GM18526 (cell line): Measurements from ENCODE around the gene SMC3.

Source experiments
- POLR2A ChIP-seq: IDR thresholded peaks from 3 replicates; pipeline ENCODE4 v1.6.1; 2011; ENCODE audit not compliant: insufficient read length; ENCODE audit errors: extremely low read depth

Gene SMC3

DNA sequence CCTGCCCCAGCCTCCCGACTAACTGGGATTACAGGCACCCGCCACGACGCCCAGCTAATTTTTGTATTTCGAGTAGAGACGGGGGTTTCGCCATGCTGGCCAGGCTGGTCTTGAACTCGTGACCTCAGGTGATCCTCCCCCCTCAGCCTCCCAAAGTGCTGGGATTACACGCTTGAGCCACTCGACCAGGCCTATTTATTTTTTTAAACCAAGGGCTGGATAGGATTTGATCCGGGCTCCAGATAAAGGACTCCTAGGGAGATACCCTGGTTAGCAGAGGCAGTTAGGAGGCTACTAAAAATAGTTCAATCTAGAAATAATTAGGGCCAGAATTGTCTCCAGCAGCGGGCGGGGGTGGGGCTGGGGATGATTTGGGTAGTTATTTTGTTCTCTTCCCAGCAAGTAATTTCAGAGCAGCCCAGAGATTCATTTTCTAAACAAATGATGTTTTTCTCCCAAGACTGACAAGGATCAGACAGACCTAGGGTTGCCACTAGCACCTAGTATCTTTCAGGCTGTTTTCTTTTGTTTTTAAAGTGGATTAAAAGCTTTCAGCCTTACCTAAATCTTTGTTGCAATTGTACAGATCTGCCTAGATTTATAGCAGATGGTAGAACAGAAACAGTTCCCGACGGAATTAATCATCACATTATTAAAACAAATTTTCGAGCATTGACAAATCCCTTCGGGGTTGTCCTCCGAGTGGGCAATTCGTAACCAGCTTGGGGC is 859 bp upstream of the SMC3 start:
- TF ChIP-seq POLR2A, result no peak

DNA sequence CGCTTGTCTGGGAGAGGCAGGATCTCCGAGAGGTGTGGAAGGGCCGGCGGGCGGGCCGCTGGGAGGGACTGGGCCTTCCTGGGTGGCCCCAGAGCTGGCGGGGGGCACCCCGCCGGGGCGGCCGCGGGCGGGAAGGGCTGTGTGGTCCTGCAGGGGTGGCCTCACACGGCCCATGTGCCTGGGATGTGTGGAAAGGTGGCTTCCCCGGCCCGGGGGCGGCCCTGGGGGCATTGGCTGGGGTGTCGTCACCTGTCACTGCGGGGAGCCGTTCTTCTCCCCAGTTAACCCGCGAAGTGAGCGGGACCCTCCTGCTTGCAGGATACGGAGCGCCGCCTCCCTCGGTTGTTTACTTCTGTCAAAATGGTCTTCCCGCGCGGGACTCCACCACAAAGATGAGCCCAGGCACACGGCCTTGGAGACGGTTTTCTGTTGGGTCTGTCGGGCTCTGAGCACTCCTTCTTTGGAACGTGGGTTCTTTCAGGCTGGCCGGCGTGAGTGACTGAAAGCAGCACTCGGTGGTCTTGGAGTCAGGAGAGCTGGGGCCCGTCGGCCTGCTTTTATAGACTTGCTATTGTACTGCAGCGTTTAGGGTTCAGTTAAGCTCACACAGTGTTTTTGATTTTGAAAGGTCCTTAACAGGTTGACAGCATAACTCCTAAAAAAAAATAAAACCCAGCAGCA is 700 bp downstream of the SMC3 start:
- no peak for TF ChIP-seq POLR2A

DNA sequence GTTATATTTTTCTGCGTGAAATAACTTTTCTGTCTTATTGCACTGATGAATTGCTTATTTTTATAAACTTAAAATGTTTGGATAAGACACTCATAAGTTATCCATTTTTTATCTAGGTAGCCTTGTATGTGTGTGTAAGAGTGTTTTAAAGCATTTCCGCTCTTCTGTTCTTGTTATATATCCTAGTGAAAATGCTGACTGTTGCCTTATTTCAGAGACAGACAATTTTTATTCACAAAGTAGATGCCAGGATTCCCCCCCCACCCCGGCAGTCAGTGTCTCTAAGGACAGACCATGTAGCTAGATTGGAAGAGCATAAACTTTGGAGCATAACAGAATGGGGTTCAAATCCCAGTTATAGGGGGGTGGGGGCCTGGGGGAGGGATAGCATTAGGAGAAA is 1.6 kb downstream of the SMC3 start:
- no peak for TF ChIP-seq POLR2A

DNA sequence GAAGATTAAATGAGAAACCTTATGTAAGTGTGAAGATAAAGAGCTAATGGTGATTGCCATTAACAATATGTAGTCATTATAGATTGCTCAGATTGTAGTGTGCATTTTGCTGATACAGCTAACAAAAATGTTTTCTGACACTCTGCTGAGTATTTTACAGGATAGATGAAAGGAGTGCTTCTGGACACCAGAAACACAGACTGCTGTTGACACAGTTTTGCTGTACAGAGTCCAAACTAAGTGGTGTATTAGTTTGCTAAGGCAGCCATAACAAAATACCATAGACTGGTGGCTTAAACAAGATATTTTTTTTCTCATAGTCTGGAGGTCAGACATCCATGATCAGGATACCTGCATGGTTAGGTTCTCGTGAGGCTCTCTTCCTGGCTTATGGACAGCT is 2.2 kb downstream of the SMC3 start:
- no peak for TF ChIP-seq POLR2A

DNA sequence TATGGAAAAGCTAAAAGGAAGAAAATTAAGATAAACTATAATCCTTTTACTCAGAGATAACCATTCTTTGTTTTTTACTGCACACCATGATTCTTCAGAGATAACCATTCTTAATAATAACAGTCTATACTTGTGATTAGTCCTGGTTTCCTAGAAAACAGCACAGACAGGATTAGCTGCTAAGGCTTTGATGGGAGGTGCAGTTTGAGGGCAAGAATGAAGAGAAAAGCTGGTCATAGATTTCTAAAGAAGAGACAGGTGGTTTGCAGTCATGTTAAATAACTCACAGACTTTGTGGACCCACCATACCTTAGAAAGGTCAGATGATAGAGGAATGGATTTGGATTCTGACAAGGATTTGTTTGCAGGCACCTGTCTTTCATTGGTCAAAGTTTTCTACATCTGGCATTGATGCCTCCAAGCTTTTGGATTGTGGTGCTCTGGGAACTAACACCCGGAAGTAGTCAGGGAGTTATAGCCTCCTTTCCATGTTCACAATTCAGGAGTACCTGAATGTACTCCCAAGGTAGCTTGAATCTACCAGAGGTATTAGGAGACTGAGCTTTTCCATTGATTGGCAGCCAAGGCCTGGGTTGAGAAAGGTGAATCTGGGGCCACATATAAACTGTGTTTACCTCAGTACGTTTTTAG is 3.7 kb downstream of the SMC3 start:
- no peak for TF ChIP-seq POLR2A

DNA sequence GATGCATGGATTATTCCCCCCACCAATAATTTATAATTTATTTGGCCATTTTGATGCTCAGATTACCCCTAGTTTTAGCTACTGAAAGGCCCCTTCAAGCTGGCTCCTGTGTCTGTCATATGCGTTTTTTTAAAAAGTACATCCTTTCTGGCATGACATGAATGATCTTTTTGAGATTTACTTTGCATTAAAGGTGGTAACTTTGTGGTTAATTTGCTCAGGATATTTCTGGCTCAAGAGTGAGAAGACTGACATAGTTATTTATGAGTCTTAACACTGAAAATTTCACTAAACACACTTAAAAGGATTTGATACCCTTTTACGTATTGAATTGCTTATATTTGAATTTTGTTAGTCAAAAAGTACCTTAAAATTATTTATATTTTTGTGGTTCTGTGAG is 5.4 kb downstream of the SMC3 start:
- TF ChIP-seq POLR2A, result no peak

DNA sequence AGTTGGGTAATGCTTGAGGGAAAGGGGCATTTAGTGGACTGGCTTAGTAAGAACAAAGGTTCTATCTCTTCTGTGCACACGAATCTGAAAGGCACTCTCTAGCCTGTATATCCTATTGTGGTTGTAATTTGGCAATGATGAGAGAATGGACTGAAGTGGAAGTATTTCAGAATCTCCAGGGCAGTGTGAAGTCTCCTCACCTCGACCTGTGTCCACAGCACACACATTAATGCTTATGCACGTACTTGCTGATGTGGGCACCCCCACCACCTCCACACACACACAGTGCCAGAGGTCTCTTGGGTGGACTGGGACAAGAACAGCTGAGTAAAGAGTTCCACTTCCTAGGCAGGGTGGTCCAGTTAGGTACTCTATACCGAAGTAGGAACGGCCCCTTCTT is 6.9 kb downstream of the SMC3 start:
- no peak for TF ChIP-seq POLR2A

DNA sequence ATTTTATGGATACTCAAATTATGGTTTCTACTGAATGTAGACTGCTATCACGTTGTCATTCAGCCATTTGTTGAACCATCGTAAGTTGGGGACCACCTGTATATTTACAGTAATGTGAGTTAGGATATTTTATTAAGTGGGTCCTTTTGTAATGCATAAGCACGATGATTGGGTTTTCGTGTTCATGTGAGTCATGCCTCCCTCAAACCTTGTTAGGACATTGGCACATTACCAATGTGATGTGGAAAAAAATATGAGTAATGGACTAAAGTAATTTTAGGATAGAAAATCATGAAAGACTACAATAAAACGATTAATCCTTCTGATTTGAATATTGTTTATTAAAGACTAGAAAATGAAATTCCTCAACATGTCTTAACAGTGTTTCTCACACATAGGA is 8.7 kb downstream of the SMC3 start:
- no peak for TF ChIP-seq POLR2A

DNA sequence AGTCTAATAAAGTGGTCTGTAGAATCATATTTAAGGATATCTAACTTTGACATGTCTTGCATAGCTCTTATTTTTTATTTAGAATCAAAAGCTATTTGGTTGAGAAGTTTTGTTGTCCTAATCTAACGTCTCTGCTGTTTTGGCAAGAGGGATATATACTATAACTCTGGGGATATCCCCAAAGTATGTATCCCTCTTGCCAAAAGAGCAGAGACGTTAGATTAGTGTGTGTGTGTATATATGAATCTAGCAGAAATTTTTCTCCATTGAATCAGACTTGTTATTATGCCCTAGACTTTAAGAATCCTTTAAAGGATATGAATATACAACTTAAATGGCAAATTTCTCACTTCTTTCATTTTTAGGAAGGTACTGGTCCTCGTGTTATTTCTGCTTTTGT is 9.6 kb downstream of the SMC3 start:
- TF ChIP-seq POLR2A, result no peak

DNA sequence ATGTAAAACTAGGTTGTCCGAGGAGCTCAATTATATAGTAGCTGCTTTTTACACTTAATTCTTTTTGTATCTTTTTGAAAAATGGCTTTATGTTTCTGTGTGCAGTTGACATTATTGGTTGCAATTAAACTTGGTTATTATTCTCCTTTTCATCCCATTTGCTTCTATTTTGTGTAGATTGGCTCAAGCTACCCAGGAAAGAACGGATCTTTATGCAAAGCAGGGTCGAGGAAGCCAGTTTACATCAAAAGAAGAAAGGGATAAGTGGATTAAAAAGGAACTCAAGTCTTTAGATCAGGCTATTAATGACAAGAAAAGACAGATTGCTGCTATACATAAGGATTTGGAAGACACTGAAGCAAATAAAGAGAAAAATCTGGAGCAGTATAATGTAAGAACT is 16.5 kb downstream of the SMC3 start:
- TF ChIP-seq POLR2A, result no peak

DNA sequence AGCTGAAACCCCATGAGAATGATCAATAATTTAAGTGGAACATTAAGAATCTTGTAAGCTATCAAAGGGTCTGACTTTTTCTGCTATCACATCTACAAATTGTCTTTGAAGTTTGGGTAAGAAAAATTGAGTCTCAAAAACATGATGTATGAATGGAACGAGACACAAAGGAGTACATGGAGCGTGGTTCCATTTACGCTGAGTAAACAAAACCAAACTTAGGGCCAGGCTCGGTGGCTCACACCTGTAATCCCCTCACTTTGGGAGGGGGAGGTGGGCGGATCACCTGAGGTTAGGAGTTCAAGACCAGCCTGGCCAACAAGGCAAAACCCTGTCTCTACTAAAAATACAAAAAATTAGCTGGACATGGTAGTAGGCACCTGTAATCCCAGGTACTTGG is 24.3 kb downstream of the SMC3 start:
- TF ChIP-seq POLR2A, result no peak

DNA sequence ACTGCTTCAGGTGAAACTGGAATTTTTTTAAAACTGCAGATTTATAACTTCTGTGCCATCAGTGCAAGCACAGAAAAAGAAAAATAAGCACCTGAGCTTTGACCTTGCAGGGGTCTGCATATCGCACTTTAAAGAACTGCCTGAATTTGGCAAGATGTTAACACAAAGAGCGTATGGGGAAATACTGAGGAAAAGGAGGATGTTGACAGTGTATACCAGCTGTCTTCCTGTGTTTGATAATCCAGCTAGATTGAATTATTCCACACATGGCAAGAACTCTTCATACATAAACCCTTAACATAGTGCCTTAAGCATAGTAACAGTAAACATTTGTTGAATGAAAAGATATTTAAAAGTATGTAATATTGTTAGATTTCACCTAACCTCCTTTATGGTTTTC is 30.0 kb downstream of the SMC3 start:
- TF ChIP-seq POLR2A, result no peak

DNA sequence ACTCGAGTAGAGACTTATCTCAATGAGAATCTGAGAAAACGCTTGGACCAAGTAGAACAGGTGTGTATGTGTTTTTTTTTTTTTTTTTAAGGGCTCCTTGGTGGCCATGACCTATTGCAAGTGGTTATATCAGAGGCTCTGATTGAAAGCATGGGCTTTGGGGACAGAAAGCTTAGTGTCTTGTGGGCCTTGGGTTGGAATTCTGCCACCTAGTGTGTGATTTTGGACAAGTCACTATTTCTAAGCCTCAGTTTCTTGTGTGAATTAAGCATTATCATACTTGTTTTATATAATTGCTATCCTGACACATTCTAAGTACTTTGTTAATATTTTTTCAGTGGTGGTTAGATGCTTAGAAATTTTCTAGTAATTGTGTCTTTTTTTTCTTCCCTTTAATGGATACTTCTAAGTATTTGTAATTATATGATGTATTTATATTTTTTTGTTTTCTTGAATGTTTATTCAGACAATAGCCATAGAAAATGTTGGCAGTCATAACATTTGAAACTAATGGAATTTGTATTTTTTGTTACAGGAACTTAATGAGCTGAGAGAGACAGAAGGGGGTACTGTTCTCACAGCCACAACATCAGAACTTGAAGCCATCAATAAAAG is 33.1 kb downstream of the SMC3 start:
- no peak for TF ChIP-seq POLR2A

DNA sequence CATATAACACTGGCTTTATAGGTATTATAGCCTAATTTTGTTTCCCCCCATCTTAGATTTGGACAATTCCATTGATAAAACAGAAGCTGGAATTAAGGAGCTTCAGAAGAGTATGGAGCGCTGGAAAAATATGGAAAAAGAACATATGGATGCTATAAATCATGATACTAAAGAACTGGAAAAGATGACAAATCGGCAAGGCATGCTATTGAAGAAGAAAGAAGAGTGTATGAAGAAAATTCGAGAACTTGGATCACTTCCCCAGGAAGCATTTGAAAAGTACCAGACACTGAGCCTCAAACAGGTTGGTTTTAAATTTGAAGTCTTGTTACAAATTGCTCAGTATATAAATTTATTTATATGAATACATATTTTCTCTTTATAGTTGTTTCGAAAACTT is 34.1 kb downstream of the SMC3 start:
- no peak for TF ChIP-seq POLR2A

DNA sequence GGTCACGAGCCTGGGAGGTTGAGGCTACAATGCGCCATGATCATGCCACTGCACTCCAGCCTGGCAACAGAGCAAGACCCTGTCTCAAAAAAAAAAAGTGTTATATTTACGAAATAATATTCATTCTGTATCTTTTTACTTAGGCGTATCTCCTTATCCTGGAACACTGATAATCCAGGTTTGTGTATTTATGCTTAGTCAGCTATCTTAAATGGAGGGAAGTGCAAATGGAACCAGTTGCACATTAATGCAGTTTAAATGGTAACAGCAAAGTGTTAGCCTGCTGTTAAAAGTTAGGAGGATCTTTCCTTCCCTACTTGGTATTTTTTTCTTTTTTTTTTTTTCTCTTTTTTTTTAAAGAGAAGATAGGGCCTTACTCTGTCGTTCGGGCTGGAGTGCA is 40.6 kb downstream of the SMC3 start:
- no peak for TF ChIP-seq POLR2A

DNA sequence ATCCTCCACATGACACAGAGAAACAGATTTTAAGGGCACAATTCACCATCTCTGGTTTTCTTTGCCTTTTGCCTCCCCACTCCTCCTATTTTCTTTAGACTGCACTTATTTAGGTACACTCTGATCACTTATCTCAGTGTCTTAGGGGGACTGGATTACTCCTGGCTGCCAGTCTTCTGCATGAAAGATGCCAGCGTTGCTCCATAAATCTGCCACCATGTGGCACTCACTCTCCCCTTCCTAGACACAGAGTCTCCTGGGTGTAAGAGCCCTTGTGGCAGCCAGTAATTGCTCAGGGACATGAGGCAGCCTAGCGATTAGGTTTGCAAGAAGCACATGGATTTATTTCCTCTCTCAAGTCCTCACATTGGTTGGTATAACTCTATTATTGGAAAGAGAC is 42.1 kb downstream of the SMC3 start:
- no peak for TF ChIP-seq POLR2A
